Mucosa of rectum (tissue), 2 donors: ENCODE results near the gene HS3ST5.
"Not testable (repeated sequence)": the region's sequence is repeated elsewhere in the genome, so short reads cannot be mapped to it uniquely, and the experiment has no call there.

Experiments used
- H3K27ac ChIP-seq, 2 donors: one replicate each; pipeline ENCODE4 v1.7.0; 2013; ENCODE audit warnings: inconsistent platforms in 2 of 2, low read depth in 2 of 2, low read length in 2 of 2
- H3K27me3 ChIP-seq, 2 donors: one replicate each; pipeline ENCODE4 v1.7.0; 2013; ENCODE audit warnings: low read length in 2 of 2; ENCODE audit not compliant: control insufficient read depth in 2 of 2, insufficient read depth in 2 of 2
- H3K36me3 ChIP-seq, 2 donors: one replicate each; pipeline ENCODE4 v1.7.0; 2013; ENCODE audit warnings: low read length in 2 of 2; ENCODE audit not compliant: control insufficient read depth in 2 of 2, insufficient read depth in 2 of 2
- H3K4me1 ChIP-seq, 2 donors: one replicate each; pipeline ENCODE4 v1.7.0; 2013; ENCODE audit warnings: low read length in 2 of 2, mild to moderate bottlenecking in 1 of 2; ENCODE audit not compliant: control insufficient read depth in 2 of 2, insufficient read depth in 2 of 2
- H3K4me3 ChIP-seq, 2 donors: one replicate each; pipeline ENCODE4 v1.7.0; 2013; ENCODE audit warnings: low read length in 2 of 2
- H3K9ac ChIP-seq, 2 donors: one replicate each; pipeline ENCODE4 v1.7.0; 2013; ENCODE audit warnings: low read length in 2 of 2, low read depth in 1 of 2, mild to moderate bottlenecking in 1 of 2
- H3K9me3 ChIP-seq, 2 donors: one replicate each; pipeline ENCODE4 v1.7.0; 2013; ENCODE audit warnings: low read length in 2 of 2; ENCODE audit not compliant: control insufficient read depth in 2 of 2
- donor health status: healthy.
- donor health status: Normal muscosa, but diverticular disease.

HS3ST5 gene

GRCh38 chr6:114160881-114161280 is 181.9 kb downstream of the HS3ST5 start:
- Histone ChIP-seq H3K4me3 (no peak overlapping the region), H3K9ac (no peak overlapping the region), H3K27me3 (no peaks in the 10 kb centered on the region), H3K36me3 (no peaks in the 10 kb centered on the region), H3K9me3 (no peaks in the 10 kb centered on the region), H3K4me1 (no peaks in the 10 kb centered on the region), H3K27ac (no peak overlapping the region)

GRCh38 chr6:114159727-114160126 is 183.1 kb downstream of the HS3ST5 start:
- H3K27ac ChIP-seq = no peak overlapping the region
- H3K9ac ChIP-seq = no peak overlapping the region
- no peaks in the 10 kb centered on the region for H3K27me3 ChIP-seq
- no peaks in the 10 kb centered on the region for H3K4me1 ChIP-seq
- no peaks in the 10 kb centered on the region for H3K9me3 ChIP-seq
- H3K36me3 ChIP-seq = no peaks in the 10 kb centered on the region
- no peak overlapping the region for H3K4me3 ChIP-seq

- no peak overlapping the region for H3K4me3 ChIP-seq
- H3K27ac ChIP-seq = no peak overlapping the region
- H3K9me3 ChIP-seq = no peaks in the 10 kb centered on the region
- H3K27me3 ChIP-seq = no peaks in the 10 kb centered on the region
- H3K36me3 ChIP-seq = no peaks in the 10 kb centered on the region
- H3K9ac ChIP-seq = no peak overlapping the region
- H3K4me1 ChIP-seq = no peaks in the 10 kb centered on the region
Observed at GRCh38 chr6:114158838-114159694, 183.8 kb downstream of the HS3ST5 start.

- Histone ChIP-seq H3K4me3 (no peak overlapping the region), H3K4me1 (no peaks in the 10 kb centered on the region), H3K27ac (no peak overlapping the region), H3K27me3 (no peaks in the 10 kb centered on the region), H3K36me3 (no peaks in the 10 kb centered on the region), H3K9ac (no peak overlapping the region), H3K9me3 (no peaks in the 10 kb centered on the region)
Observed at GRCh38 chr6:114158411-114158810, 184.4 kb downstream of the HS3ST5 start.

GRCh38 chr6:114157848-114158247 is 185.0 kb downstream of the HS3ST5 start:
- Histone ChIP-seq H3K27me3 (no peaks in the 10 kb centered on the region), H3K27ac (no peak overlapping the region), H3K36me3 (no peaks in the 10 kb centered on the region), H3K4me1 (no peaks in the 10 kb centered on the region), H3K9me3 (no peaks in the 10 kb centered on the region), H3K4me3 (no peak overlapping the region), H3K9ac (no peak overlapping the region)

- Histone ChIP-seq H3K4me1 (no peaks in the 10 kb centered on the region), H3K36me3 (no peaks in the 10 kb centered on the region), H3K27ac (no peak overlapping the region), H3K27me3 (no peaks in the 10 kb centered on the region), H3K9me3 (no peaks in the 10 kb centered on the region), H3K9ac (no peak overlapping the region), H3K4me3 (no peak overlapping the region)
Observed at GRCh38 chr6:114155763-114156162, 187.1 kb downstream of the HS3ST5 start.

GRCh38 chr6:114154812-114155211 is 188.0 kb downstream of the HS3ST5 start:
- Histone ChIP-seq H3K4me1 (no peaks in the 10 kb centered on the region), H3K4me3 (no peak overlapping the region), H3K9me3 (no peaks in the 10 kb centered on the region), H3K27me3 (no peaks in the 10 kb centered on the region), H3K9ac (no peak overlapping the region), H3K36me3 (no peaks in the 10 kb centered on the region), H3K27ac (no peak overlapping the region)

- no peak overlapping the region for H3K9ac ChIP-seq
Observed at GRCh38 chr6:114153448-114153847, 189.4 kb downstream of the HS3ST5 start.

GRCh38 chr6:114151064-114151690 is 191.6 kb downstream of the HS3ST5 start:
- Histone ChIP-seq H3K9me3 (no peaks in the 10 kb centered on the region), H3K4me3 (no peak overlapping the region), H3K36me3 (no peaks in the 10 kb centered on the region), H3K4me1 (no peaks in the 10 kb centered on the region), H3K9ac (no peak overlapping the region), H3K27me3 (no peaks in the 10 kb centered on the region), H3K27ac (no peak overlapping the region)

More at GRCh38 chr6:114153448-114153847, 189.4 kb downstream of the HS3ST5 start:
- no peaks in the 10 kb centered on the region for H3K9me3 ChIP-seq
- H3K27ac ChIP-seq = no peak overlapping the region
- no peaks in the 10 kb centered on the region for H3K4me1 ChIP-seq
- H3K27me3 ChIP-seq = no peaks in the 10 kb centered on the region
- no peak overlapping the region for H3K4me3 ChIP-seq
- H3K36me3 ChIP-seq = no peaks in the 10 kb centered on the region

- not testable (repeated sequence) for H3K4me1 ChIP-seq, H3K27me3 ChIP-seq, H3K4me3 ChIP-seq, H3K9me3 ChIP-seq, H3K27ac ChIP-seq, H3K36me3 ChIP-seq, H3K9ac ChIP-seq
Observed at GRCh38 chr6:114149182-114149581, 193.6 kb downstream of the HS3ST5 start.
